CD4-positive, alpha-beta T cell treated with Interleukin-15 for 1 hour (primary cell): ENCODE results near the gene HIGD1C.
"Not testable (repeated sequence)": the region's sequence is repeated elsewhere in the genome, so short reads cannot be mapped to it uniquely, and the experiment has no call there.

ENCODE experiments used
- DNase-seq: peaks from one replicate; pipeline ENCODE4 v3.0.0-alpha.2; 2020

HIGD1C gene

GRCh38 chr12:50986966-50987737, 34.8 kb downstream of the HIGD1C start:
- DNase-seq: peak; percentile 33

GRCh38 chr12:50988051-50988450, 35.7 kb downstream of the HIGD1C start:
- no peak for DNase-seq

GRCh38 chr12:50988871-50989270, 36.5 kb downstream of the HIGD1C start:
- no peak for DNase-seq

GRCh38 chr12:50990147-50990727, 37.9 kb downstream of the HIGD1C start:
- no peak for DNase-seq

GRCh38 chr12:50990791-50991190, 38.4 kb downstream of the HIGD1C start:
- no peak for DNase-seq

- DNase-seq: no peak
Observed at GRCh38 chr12:50991291-50991690, 38.9 kb downstream of the HIGD1C start.

- DNase-seq: no peak
Observed at GRCh38 chr12:50992819-50993218, 40.5 kb downstream of the HIGD1C start.

- DNase-seq: no peak
Observed at GRCh38 chr12:50999093-50999492, 46.7 kb downstream of the HIGD1C start.

GRCh38 chr12:51000245-51000644, 47.9 kb downstream of the HIGD1C start:
- no peak for DNase-seq

GRCh38 chr12:51001799-51002198, 49.5 kb downstream of the HIGD1C start:
- DNase-seq: no peak

- DNase-seq: no peak
Observed at GRCh38 chr12:51004504-51004903, 52.2 kb downstream of the HIGD1C start.

GRCh38 chr12:51005030-51005429, 52.7 kb downstream of the HIGD1C start:
- DNase-seq: no peak

- no peak for DNase-seq
Observed at GRCh38 chr12:51005671-51006070, 53.3 kb downstream of the HIGD1C start.

- no peak for DNase-seq
Observed at GRCh38 chr12:51008329-51009055, 56.1 kb downstream of the HIGD1C start.

GRCh38 chr12:51009056-51009440, 56.7 kb downstream of the HIGD1C start:
- peak; percentile 70 for DNase-seq

- no peak for DNase-seq
Observed at GRCh38 chr12:51011955-51012354, 59.6 kb downstream of the HIGD1C start.

- no peak for DNase-seq
Observed at GRCh38 chr12:51012570-51013236, 60.4 kb downstream of the HIGD1C start.

GRCh38 chr12:51013441-51013840, 61.1 kb downstream of the HIGD1C start:
- DNase-seq: no peak

GRCh38 chr12:51014467-51014866, 62.1 kb downstream of the HIGD1C start:
- not testable (repeated sequence) for DNase-seq

GRCh38 chr12:51017452-51017851, 65.1 kb downstream of the HIGD1C start:
- DNase-seq: no peak

- no peak for DNase-seq
Observed at GRCh38 chr12:51018956-51019355, 66.6 kb downstream of the HIGD1C start.

GRCh38 chr12:51019927-51020326, 67.6 kb downstream of the HIGD1C start:
- no peak for DNase-seq
